Measurements from ENCODE around the gene JCAD. TPM values are rescaled to one million over a fixed set of nuclear protein-coding genes. Genes with fewer than 3 reads are reported as not detected.

Gene JCAD, protein sequence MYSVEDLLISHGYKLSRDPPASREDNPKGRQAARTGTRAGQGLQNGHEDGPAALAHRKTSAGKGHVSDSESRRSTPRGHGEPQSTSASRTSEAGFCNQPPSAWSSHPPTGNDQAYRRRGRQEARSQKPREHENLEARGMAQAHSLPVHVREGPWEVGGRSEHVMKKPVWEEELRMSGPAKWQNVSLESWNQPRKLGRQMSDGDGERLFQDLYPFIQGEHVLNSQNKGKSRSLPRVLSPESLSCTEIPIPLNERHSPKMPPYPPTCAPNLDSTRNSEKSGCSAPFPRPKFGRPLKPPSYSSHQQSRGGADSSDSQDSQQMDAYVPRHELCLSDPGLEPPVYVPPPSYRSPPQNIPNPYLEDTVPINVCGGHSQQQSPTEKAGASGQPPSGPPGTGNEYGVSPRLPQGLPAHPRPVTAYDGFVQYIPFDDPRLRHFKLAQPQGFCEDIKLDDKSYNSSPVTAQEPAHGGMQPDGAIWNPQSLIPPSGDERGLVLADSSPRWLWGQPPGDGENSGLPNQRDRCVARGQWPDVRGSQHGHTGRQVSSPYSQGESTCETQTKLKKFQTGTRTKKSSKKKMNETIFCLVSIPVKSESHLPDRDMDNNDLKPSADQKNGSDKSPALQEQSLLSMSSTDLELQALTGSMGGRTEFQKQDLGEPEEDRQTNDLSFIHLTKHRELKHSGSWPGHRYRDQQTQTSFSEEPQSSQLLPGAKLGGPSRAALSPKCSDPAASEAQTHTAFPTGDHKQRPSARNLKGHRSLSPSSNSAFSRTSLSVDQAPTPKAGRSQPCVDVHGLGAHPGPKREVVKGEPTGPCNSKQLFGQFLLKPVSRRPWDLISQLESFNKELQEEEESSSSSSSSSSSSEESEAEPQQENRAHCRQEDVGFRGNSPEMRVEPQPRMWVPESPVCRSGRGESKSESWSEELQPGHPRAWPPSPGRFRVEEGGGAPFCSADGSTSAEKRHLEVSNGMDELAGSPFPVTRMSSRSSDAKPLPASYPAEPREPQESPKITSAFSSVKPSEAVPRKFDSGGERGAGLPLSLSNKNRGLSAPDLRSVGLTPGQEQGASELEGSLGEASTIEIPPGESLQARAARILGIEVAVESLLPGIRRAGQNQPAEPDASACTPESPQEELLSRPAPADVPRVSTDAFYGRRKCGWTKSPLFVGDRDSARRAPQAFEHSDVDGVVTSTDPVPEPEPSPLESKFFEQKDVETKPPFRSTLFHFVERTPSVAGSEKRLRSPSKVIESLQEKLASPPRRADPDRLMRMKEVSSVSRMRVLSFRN (N-terminal part only)
- polyA plus RNA-seq (2012; ENCODE audit: insufficient read length, low read depth) = 3.9 TPM

DNA sequence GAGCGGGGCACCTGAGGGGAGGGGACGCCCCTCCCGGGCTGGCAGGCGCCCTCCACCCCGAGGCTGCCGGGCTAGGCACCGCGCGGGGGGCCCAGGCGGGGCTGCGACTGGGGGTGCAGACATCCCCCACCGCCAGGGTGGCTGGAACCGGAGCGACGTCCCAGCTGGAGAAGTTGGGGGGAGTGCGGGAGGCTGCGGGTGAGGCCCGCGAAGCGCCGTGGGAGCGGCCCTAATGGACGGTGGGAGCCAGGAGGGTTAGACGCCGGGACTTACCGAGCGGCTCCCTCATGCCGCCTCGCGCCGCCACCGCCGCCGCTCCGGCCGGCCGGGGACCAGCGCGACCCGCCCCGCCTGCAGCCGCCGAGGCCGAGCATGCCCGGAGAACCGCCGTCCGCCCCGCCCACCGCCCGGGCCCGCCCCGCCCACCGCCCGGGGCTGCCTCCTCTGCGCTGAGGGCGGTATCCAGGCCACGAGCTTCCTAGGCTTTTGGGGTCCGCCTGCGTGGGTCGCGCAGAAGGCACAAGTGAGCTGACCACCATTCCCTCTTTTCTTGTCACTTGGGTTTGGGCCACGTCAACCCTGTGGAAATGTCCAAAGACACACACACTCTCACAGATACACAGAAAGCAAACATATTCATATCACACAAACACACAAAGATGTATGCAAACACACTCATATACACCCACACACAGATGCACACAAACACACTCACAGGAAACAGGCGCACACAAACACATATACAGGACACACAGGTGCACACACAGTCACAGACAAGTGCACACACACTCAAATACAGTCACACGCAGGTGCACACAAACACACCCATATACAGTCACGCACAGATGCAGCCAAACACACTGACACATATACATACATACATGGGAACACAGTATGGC lies at the start of gene JCAD:
Gene JCAD, minus strand, starts transcription at position 378 of the 899 bp plus-strand sequence. CDS start 11,774 bp downstream, outside the sequence.
- TF ChIP-seq FOXP2 (optimal IDR thresholded peaks at IDR 0.05; ENCODE audit: borderline replicate concordance, extremely low read depth, extremely low read length, insufficient read depth) (no peak), POLR2AphosphoS5 (IDR thresholded peaks at IDR 0.05; ENCODE audit: low read depth, low read length) (no peak), TAF1 (IDR thresholded peaks at IDR 0.05; ENCODE audit: borderline replicate concordance, insufficient read depth, low read length) (no peak), SIN3A (IDR thresholded peaks at IDR 0.05; ENCODE audit: borderline replicate concordance, insufficient read depth, low read length) (no peak)
- TF ChIP-seq, protein P1, sequence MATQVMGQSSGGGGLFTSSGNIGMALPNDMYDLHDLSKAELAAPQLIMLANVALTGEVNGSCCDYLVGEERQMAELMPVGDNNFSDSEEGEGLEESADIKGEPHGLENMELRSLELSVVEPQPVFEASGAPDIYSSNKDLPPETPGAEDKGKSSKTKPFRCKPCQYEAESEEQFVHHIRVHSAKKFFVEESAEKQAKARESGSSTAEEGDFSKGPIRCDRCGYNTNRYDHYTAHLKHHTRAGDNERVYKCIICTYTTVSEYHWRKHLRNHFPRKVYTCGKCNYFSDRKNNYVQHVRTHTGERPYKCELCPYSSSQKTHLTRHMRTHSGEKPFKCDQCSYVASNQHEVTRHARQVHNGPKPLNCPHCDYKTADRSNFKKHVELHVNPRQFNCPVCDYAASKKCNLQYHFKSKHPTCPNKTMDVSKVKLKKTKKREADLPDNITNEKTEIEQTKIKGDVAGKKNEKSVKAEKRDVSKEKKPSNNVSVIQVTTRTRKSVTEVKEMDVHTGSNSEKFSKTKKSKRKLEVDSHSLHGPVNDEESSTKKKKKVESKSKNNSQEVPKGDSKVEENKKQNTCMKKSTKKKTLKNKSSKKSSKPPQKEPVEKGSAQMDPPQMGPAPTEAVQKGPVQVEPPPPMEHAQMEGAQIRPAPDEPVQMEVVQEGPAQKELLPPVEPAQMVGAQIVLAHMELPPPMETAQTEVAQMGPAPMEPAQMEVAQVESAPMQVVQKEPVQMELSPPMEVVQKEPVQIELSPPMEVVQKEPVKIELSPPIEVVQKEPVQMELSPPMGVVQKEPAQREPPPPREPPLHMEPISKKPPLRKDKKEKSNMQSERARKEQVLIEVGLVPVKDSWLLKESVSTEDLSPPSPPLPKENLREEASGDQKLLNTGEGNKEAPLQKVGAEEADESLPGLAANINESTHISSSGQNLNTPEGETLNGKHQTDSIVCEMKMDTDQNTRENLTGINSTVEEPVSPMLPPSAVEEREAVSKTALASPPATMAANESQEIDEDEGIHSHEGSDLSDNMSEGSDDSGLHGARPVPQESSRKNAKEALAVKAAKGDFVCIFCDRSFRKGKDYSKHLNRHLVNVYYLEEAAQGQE (IDR thresholded peaks at IDR 0.05; ENCODE audit: insufficient read depth in 1 of 2, low read depth in 2 of 2, low read length in 2 of 2) = no peak

- TF ChIP-seq TAF1 (IDR thresholded peaks at IDR 0.05; ENCODE audit: borderline replicate concordance, insufficient read depth, low read length) (no peak), SIN3A (IDR thresholded peaks at IDR 0.05; ENCODE audit: borderline replicate concordance, insufficient read depth, low read length) (no peak), FOXP2 (optimal IDR thresholded peaks at IDR 0.05; ENCODE audit: borderline replicate concordance, extremely low read depth, extremely low read length, insufficient read depth) (no peak), POLR2AphosphoS5 (IDR thresholded peaks at IDR 0.05; ENCODE audit: low read depth, low read length) (no peak)
- TF ChIP-seq, protein P1 (IDR thresholded peaks at IDR 0.05; ENCODE audit: insufficient read depth in 1 of 2, low read depth in 2 of 2, low read length in 2 of 2) = no peak
Measured at GRCh38 chr10:30106987-30107386, 47.6 kb upstream of the JCAD start.

DNA sequence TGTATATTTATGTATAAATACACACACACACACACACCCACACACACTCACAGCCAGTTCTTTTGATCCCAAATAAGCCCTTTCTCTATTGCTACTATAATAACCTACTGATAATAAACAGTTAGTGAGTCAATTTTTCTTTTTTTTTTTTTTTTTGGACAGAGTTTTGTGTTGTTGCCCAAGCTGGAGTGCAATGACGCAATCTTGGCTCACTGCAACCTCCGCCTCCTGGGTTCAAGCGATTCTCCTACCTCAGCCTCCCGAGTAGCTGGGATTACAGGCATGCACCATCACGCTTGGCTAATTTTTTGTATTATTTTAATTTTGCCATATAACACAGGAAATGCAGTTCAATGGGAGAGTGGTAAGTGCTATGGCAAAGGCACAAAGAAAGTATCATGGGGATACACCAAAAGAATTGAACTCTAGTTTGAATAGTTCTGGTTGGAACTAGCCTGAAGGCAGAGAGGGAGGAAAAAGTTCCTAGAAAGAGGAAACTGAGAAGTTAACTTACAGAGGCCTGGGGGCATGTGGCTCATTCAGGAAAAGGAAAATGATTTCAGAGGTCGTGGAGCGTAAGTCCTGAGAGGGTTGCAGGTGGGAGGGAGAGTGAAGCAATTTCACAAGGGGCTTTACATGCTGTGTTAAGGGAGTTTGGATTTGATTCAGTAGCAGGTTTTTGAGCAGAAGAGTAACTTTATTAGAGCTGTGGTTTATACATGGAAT lies 44.4 kb upstream of the JCAD start:
- no peak for TF ChIP-seq POLR2AphosphoS5 (IDR thresholded peaks at IDR 0.05; ENCODE audit: low read depth, low read length)
- no peak for TF ChIP-seq TAF1 (IDR thresholded peaks at IDR 0.05; ENCODE audit: borderline replicate concordance, insufficient read depth, low read length)
- no peak for TF ChIP-seq SIN3A (IDR thresholded peaks at IDR 0.05; ENCODE audit: borderline replicate concordance, insufficient read depth, low read length)
- TF ChIP-seq, protein P1 (IDR thresholded peaks at IDR 0.05; ENCODE audit: insufficient read depth in 1 of 2, low read depth in 2 of 2, low read length in 2 of 2) = no peak
- TF ChIP-seq FOXP2 (optimal IDR thresholded peaks at IDR 0.05; ENCODE audit: borderline replicate concordance, extremely low read depth, extremely low read length, insufficient read depth) = no peak
